ENCODE measurements around the gene SLC2A4RG. TPM values are rescaled to one million over a fixed set of nuclear protein-coding genes. Genes with fewer than 3 reads are reported as not detected.
"Not testable (repeated sequence)": the region's sequence is repeated elsewhere in the genome, so short reads cannot be mapped to it uniquely, and the experiment has no call there.

SLC2A4RG gene
- total RNA-seq, 1 experiment from 2014 or later: 19.4 TPM

DNA sequence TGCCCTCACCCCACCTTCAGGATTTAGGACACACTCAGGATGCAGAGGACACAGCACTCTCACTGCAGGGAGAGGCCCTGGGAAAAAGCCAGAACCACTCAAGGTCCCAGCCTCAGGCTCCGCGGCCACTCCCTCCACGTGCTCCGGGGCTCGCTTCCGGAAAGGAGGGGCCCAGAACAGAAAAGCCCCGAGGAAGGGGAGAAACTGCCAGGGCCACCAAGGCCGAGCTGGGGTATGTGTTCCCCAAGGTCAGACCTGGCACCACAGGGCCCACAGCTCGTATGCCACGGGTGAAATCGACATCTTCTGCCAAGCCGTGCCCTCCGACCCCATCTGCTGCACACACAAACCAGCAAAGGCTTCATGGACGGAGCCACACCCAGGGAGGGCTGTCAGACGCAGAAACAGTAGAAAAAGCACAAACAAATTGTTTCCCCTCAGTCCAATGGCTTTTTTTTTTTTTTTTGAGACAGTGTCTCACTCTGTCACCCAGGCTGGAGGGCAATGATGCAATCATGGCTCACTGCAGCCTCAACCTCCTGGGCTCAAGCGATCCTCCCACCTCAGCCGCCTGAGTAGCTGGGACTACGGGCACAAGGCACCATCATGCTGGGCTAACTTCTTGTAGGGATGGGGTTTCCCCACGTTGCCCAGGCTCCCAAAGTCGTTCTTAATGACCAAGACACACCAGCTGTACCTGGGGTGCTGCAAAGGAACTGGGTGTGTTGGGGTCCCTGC lies 33.4 kb downstream of the SLC2A4RG start:
- DNase-seq (ENCODE audit: extremely low read depth, low read depth): no peak

DNA sequence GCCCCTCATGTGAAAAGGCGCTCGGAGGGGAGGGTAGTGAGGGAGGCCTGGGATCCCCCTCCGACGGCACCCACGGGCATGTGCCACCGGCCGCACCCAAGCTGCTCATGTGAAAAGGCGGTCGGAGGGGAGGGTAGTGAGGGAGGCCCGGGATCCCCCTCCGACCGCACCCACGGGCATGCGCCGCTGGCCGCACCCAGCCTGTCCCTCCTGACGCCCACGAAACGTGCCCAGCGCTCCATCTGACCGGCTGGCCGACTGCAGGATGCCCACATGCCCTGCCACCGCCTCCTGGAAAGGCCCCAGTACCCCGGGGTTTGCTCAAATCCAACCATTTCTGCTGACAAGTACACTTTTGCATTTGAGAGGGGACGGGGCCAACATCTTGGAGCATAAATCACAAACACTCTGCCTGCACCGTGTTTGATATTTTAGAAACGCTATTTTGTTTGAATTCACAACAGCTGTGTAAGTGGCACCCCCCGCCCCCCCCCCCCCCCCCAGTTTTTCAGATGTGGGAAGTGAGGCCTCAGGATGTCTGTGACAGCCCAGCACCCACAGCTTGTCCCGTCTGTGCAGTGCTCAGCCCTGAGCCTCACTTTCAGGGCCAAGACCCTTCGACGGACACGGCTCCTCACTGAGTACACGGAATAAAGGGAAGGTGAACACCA lies 34.1 kb downstream of the SLC2A4RG start:
- no peak for DNase-seq (ENCODE audit: extremely low read depth, low read depth)

DNA sequence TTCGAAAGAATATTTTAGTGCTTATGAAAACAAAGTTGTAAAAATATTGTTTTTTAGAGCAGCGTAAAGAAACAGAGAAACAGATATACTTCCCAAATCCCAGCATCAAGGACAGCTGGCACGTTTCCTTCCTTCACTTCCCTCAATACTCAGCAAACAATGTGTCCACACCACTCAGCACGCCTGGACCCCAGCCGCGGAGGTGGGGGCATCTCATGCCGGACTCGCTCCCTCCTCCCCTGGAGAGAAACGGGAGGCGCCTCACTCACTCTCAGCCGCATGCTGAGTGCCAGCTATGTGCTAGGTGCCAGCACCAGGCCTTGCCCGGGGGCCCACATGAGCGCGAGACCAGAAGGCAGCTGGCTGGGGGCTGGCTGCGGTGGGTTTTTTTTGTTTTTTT lies 34.7 kb downstream of the SLC2A4RG start:
- no peak for DNase-seq (ENCODE audit: extremely low read depth, low read depth)

DNA sequence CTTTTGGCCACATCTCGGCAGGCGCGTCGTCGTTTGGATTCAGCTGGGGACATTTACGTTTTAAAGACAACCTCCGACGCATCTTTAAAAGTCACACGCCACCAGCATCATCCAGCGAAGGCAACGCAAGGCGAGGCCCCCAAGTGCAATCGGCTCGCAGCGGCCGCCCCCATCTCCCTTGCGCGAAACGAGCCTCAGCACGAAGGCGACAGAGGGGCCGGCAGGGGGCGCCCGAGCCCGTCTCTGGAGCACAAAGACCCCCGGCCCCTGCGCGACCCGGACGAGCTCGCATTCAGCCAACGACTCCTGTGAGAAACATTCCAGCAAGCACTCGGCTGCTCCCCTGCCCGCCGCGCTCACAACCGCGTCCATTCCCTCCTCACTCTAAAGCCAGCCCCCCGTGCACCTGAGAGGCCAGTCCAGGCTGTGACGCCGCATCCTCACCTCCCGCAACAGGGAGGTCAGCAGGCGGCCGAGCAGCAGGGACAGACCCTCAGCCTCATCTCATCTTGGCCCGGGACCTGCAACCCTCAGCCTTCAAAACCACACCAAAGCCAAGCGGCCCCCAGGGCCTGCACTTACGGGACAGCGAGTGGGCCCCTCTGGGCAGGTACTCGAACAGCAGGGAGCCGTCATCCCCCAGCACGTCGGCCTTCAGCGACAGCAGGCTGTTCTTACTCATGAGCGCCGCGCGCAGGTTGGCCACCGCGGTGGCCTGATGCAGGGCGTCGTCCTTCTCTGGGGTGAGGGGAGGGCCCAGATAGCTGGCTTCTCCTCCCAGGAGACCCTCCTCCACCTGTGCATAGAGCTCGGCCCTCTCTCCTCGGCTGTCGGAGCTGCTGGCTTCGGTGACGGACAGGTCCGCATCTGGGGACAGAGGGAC lies 35.8 kb downstream of the SLC2A4RG start:
- peak; percentile 23 for DNase-seq (ENCODE audit: extremely low read depth, low read depth)

DNA sequence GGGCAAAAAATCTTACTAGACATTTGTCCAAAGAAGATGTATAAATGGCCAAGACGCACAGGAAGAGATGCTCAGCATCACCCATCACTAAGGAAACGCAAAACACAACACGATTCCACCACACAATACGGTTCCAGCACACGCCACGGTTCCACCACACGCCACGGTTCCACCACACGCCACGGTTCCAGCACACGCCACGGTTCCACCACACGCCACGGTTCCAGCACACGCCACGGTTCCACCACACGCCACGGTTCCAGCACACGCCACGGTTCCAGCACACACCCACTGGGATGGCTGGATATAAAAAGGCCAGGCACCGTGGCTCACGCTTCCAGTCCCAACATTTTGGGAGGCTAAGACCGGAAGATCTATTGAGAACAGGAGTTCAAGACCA lies 37.3 kb downstream of the SLC2A4RG start:
- DNase-seq (ENCODE audit: extremely low read depth, low read depth): not testable (repeated sequence)

DNA sequence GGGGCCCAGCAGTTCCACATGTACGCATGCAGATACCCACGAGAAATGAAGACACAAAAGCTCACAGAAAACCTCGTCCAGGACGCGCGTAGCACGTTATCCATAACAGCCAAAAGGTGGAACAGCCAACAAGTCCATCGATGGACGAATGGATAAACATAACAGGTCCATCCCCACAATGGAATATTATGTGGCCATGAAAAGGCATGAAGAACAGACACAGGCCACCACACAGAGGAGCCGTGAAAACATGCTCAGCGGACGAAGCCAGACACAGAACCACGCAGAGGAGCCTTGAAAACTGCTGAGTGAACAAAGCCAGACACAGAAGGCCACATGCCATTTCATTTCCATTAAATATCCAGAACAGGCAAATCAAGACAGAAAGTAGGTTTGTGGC lies 38.0 kb downstream of the SLC2A4RG start:
- DNase-seq (ENCODE audit: extremely low read depth, low read depth): no peak

DNA sequence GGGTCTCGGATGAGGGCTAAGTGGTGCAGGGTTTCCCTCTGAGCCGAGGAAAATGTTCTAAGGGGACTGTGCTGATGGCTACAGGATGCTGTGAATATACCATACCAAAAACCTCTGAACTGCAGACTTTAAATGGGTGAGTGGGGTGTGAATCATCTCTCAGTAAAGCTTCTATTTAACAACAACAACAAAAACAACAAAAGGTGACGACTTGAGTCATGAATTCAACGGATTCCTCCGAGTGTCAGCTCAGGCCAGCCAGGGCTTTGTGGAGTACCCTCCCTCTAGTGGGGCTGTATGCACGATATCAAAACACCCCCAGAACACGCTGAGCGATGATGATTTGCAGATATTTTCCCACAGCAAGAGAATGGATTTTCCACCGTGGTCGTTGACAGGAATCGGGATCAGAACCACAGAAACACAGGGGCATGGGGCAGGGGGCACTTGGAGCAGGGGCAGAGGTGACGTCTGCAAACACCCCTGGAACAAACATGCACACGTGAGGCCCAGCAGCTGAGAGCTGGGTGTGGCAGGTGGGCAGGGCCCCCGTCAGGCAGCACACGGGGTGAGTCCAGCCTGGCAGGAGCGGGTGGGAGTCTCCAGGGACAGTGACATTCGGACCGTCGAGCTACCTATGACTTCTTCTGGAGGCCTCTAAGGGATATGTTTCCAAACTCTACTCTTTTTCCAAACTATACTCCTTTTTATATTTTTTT lies 38.6 kb downstream of the SLC2A4RG start:
- DNase-seq (ENCODE audit: extremely low read depth, low read depth): peak; percentile 38

DNA sequence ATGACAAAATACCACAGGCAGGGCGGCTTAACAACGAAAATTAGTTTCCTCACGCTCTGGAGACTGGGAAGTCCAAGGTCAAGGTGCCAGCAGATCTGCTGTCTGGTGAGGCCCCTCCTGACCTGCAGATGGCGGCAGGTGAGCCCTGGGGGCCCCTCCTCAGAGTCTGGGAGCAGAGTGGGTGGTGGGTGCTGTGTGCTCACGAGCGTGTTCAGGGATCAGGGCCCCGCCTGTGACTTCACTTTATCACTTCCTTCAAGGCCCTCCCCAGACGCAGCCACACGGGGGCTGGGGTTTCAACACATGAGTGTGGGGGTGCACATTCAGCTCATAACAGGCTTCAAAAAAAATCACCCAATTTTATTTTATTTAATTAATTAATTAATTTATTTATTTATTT lies 39.3 kb downstream of the SLC2A4RG start:
- no peak for DNase-seq (ENCODE audit: extremely low read depth, low read depth)

DNA sequence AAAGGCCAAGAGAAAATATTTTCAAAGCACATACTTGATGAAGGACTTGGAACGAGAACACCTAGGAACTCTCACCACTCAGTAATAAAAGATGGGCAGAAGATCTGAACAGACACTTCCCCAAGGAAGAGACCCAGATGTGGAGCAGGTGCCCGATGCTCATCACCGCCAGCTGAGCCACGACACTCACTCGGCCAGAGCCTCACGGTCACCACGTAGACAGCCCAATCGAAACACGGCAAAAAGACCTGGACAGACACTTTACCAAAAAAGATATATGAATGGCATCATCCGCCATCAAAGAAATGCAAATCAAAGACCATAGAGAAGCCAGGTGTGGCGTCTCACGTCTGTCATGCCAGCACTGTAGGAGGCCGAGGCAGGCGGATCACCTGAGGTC lies 41.6 kb downstream of the SLC2A4RG start:
- no peak for DNase-seq (ENCODE audit: extremely low read depth, low read depth)

DNA sequence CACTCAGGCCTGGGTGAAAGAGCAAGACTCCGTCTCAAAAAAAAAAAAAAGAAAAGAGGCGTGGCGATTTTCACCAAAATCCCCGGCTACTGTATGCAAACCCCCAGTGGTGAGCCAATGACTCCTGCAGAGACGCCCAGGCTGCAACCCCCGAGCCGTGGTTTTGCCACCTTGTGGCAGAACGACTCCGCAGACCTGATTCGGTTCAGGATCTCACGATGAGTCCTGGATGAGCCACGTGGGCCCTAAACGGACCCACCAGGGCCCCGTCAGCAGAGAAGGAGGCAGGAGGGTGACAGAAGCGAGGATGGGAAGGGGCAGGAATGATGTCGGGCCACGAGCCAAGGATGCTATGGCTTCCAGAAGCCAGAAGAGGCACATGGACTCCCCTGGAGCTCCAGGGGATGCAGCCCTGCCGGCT lies 42.5 kb downstream of the SLC2A4RG start:
- DNase-seq (ENCODE audit: extremely low read depth, low read depth): no peak

DNA sequence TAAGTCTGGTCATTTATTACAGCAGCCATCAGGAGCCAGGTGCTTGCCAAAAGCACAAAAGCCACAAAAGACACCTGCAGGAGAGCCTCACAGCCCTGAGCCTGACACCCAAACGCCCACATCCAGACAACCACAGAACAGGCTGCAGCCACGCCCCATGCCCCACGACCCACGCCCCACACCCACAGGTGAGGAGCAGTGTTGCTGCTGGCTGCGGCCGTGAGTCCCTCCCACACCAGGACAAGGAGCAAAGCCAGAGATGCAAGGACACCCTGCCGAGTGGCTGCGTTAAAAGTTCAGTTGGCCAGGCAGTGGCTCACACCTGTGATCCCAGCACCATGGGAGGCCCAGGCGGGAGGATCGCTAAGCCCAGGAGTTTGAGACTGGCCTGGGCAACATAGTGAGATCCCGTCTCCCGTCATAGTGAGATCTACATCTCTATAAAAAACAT lies 43.0 kb downstream of the SLC2A4RG start:
- no peak for DNase-seq (ENCODE audit: extremely low read depth, low read depth)

DNA sequence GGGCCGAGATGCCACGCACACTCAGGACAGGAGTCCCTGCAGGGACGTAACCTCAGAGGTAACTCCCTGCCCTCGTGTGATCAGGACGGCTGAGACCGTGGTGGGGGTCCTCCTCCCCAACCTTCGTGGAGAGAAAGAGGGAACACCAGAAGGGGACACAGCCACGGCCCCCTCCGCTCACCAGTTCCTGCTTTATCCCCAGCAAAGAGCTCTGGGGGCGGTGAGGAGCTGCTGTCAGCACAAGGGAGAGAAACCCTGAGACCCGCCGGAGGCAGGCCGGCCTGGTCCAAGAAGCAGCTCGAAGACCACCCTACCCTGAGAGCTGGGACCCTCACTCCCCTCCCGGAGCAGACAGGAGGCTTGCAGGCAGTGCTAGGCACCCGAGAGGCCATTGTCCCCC lies 44.4 kb downstream of the SLC2A4RG start:
- DNase-seq (ENCODE audit: extremely low read depth, low read depth): no peak

DNA sequence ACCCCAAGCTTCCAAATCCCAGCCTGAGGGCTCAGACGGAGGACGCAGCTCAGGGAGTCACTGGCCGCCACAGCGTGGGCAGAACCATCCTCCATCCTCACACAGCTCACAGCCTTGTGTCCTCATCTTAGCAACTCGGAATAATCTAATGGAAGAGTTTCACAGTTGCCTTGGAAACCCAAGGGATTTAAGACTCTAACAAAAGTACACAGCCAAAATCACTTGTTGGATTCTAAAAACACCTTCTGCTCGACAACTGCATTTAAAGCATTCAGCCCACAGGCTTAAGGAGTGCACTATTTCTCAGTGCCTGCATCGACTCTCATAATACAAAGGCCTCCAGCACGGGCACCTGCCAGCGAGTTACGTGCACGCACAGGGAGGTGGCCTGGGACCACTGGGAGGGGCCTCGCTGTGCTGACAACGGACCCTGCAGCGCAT lies 46.1 kb downstream of the SLC2A4RG start:
- DNase-seq (ENCODE audit: extremely low read depth, low read depth): no peak

DNA sequence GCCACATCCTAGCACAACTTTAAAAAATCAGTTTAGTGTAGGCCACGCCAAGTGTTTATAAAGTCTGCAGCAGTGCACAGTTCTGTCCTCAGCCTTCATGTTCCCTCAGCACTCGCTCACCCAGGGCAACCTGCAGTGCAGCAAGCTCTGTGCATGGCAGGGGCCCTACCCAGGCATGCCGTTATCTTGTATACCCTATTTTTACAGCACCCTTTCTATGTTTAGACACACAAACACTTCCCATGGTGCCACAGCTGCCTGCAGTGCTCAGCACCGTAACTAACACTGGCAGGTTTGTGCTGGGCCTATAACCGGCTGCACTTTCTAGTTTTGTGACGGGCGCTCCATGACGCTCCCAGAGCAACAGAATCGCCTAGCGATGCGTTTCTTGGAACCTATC lies 47.7 kb downstream of the SLC2A4RG start:
- no peak for DNase-seq (ENCODE audit: extremely low read depth, low read depth)

DNA sequence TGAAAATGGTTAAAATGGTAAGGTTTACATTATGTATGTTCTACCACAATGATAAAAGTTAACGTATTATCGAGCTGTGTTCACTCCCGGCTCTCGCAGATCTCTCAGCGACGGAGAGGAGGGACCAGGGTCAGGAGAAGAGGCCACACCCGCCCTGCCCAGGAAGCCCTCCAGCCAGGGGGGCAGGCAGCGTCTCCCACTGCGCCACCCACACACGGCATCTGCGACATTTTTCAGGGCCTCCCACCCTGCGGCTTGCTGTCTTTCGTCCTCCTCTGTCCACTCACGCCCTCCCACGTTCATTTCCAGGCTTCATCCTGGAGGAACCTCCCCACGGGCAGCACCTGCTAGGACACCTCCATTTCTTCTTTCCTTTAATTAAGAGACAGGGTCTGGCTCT lies 48.2 kb downstream of the SLC2A4RG start:
- no peak for DNase-seq (ENCODE audit: extremely low read depth, low read depth)

DNA sequence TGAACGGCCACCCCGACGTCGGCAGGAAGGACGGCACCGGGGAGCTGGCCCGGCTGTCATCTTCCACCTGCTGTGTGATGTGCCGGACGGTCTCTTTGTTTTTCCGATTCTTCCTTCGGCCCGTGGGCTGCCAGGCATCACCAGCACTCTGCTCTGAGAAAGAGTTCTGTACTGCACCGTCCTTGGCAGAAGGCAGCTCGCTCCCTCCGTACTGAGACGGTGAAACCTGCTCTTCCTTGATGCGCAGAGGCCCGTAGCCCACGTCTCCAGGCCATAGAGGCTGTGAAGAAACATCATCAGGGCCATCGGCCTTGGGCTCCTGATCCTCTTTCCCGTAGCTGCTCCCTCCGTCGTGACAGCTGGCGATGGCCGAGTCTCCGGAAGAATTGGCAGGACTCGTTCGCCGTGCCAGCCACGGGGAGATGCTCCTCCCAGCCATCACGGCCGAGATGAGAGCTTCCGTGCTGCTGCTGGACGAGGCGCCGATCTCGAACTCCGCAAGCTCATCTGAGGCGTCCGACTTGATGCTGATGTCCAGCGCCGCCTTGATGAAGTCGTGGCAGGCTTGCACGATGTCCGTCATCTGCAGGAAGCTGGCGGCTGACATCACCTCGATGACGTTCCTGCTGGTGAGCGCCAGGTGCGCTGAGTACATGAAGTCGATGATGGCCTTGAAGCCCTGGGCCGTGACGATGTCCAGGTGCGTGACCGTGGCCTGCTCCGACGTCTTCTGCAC lies 50.4 kb downstream of the SLC2A4RG start:
- no peak for DNase-seq (ENCODE audit: extremely low read depth, low read depth)

DNA sequence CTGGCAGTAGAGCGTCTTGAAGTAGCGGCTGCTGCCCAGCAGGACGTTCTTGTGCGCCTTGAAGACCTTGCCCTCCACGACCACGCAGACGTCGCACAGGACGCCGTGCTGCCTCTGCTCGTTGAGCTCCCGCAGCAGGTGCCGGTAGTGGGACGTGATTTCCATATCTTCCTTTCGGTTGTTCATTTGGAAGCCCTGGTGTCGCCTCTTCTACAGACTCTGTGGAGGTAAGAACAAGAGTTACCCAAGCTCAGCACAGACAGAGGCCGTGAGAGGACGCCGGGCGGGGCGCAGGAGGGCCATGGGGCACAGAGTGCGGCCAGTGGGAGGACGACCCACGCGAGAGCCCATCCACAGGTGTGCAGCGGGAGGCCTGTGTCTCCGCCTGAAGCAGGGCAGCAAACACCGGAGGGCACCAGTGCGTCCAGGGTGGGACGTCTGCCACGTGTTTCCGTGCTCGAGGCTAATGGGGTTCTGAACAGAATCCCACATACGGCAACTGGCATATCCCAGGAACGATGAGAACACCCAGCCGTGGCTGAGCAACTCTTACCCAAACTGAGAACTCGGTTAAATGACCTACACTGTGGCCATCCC lies 51.1 kb downstream of the SLC2A4RG start:
- no peak for DNase-seq (ENCODE audit: extremely low read depth, low read depth)

DNA sequence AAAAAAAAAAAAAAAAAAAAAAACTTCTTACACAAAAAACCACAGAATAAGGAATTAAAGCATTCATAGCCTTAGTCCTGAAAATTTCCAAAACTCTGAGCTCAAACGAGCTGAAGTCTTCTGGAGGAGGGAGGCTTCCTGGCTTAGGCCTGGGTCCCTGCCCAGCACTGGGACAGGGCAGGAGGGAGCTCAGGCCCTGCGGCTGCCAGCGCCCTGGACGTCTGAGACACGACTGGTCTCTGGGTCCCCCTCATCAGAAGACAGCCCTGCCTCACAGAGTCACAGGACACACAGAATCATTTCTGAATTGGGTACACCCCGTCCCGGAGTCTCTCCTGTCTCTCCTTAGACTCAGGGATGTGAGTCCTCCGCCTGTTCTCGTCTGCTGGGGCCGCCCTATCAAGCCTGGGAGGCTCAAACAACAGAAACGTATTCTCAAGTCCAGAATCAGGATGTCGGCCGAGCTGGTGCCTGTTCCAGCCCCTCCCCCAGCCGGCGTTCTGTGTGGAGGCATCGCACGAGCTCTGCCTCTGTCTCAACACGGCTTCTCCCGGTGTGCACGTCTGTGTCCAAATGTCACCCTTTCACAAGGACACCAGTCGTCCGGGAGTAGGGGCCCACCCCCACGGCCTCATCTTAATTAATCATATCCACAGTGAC lies 52.1 kb downstream of the SLC2A4RG start:
- DNase-seq (ENCODE audit: extremely low read depth, low read depth): no peak

DNA sequence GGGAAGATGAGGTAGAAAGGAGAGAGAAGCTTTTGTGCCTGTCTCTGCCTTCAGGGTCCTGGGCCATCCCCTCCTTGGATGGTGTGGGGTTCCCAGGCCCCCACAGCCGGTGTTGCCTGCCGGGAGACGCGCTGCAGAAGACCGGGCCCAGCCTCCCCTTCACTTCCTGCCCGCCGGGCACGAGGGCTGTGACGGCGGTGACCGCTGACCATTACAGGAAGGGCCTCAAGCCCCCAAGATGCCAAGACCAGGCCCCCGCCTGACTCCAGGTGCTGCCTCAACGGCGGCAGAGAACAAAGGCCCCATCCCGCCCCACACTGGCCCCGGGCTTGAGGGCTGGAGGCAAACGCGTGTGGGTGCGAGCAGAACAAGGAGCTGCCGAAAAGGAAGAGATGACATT lies 53.3 kb downstream of the SLC2A4RG start:
- DNase-seq (ENCODE audit: extremely low read depth, low read depth): no peak
